GM08714 (cell line): ENCODE measurements around the gene ABI1.

ENCODE experiments used
- H3K4me3 ChIP-seq: fragments of 200-500 bp; sonication (Bioruptor generic); 2 replicates; pipeline ENCODE4 v1.5.1; 2014; ENCODE audit warnings: mild to moderate bottlenecking, low read length, inconsistent platforms
- ZNF274 ChIP-seq: IDR thresholded peaks from 2 replicates; pipeline ENCODE4 v1.6.1; 2012; ENCODE audit warnings: mild to moderate bottlenecking, low read depth, low read length

ABI1 gene

DNA sequence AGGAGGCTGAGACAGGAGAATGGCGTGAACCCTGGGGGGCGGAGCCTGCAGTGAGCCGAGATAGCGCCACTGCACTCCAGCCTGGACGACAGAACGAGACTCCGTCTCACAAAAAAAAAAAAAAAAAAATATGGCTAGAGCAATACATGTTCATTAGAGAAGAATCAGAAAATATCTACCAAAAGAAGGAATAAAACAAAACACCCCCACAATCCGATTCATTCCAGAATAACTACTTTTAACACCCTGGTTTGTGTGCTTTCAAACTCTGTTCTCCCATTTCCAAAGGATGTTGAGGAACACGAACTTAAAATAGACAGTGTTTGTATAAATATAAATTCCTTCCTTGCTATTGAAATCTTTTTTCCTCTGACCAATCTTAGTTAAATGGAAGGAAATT, 156.8 kb downstream of the ABI1 start:
- no peak for TF ChIP-seq ZNF274
- no peak overlapping the region for H3K4me3 ChIP-seq

DNA sequence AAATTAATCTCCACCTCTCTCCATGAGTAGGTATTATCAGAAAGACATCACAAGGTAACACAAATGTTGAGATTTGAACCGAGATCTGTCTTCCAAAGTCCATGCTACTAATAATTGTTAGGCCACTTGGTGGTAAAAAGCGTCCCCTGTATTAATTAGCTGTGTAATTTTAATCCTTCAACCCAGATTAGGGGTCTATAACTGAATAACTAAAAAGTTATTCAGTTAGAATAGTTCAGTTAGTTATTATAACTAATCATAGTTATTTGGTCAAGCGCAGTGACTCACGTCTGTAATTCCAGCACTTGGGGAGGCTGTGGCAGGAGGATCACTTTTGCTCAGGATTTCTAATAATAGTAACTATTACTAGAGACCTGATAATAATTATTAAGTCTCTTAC, 157.7 kb downstream of the ABI1 start:
- H3K4me3 ChIP-seq = no peak overlapping the region
- no peak for TF ChIP-seq ZNF274

DNA sequence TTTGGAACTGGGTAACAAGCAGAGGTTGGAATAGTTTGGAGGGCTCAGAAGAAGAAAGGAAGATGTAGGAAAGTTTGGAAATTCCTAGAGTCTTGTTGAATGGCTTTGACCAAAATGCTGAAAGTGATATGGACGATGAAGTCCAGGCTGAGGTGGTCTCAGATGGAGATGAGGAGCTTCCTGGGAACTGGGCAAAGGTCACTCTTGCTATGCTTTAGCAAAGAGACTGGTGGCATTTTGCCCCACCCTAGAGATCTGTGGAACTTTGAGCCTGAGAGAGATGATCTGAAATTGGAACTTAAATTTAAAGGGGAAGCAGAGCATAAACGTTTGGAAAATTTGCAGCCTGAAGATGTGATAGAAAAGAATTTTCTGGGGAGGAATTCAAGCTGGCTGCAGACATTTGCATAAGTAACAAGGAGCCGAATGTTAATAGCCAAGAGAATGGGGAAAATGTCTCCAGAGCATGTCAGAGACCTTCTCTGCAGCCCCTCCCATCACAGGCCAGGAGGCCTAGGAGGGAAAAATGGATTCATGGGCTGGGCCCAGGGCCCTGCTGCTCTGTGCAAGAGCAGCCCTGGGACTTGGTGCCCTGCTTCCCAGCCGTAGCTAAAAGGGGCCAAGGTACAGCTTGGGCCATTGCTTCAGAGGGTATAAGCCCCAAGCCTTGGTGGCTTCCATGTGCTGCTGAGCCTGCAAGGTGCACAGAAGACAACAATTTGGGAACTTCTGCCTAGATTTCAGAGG, 159.7 kb downstream of the ABI1 start:
- TF ChIP-seq ZNF274 = no peak
- no peak overlapping the region for H3K4me3 ChIP-seq

- no peak for TF ChIP-seq ZNF274
Observed at GRCh38 chr10:26699631-26700030, 161.1 kb downstream of the ABI1 start.

GRCh38 chr10:26698909-26699308, 161.8 kb downstream of the ABI1 start:
- TF ChIP-seq ZNF274 = no peak
- H3K4me3 ChIP-seq = peak overlapping the region; percentile 94; the same call in 1 of the 2 replicates

More at GRCh38 chr10:26699631-26700030, 161.1 kb downstream of the ABI1 start:
- no peak overlapping the region for H3K4me3 ChIP-seq

DNA sequence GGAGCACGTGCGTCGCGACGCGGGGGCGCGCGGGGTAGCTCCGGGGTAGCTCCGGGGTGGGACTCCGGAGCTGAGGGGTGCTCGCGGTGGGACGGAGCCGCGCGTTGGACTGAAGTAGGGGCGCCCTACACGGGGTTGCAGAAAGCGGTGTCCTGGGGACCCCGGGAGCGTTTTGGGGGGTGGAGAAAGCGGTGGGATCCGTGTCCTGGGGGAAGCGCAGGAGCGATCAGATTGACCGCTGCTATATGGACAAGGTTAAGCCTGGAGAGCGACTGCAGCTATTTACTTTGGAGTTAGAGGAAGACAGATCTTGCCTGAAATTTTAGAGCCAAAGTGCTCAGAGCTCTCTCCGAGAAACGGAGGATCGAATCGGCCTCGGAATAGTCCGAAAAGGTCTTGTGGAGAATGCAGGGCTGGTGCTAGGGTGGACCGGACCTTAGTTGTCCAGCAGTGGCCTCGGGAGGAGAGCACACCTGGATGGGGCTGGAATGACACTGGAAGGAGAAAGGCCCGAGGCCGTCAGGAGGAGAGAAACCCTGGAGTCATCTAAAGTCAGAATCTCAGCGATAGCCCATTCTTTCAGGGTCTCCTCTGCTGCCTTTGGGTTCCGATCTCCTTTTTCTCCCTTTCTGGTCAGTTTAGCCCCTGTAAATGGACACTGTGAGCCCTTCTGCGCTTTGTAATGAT, 162.7 kb downstream of the ABI1 start:
- TF ChIP-seq ZNF274 = no peak
- H3K4me3 ChIP-seq = peak overlapping the region; percentile 94

DNA sequence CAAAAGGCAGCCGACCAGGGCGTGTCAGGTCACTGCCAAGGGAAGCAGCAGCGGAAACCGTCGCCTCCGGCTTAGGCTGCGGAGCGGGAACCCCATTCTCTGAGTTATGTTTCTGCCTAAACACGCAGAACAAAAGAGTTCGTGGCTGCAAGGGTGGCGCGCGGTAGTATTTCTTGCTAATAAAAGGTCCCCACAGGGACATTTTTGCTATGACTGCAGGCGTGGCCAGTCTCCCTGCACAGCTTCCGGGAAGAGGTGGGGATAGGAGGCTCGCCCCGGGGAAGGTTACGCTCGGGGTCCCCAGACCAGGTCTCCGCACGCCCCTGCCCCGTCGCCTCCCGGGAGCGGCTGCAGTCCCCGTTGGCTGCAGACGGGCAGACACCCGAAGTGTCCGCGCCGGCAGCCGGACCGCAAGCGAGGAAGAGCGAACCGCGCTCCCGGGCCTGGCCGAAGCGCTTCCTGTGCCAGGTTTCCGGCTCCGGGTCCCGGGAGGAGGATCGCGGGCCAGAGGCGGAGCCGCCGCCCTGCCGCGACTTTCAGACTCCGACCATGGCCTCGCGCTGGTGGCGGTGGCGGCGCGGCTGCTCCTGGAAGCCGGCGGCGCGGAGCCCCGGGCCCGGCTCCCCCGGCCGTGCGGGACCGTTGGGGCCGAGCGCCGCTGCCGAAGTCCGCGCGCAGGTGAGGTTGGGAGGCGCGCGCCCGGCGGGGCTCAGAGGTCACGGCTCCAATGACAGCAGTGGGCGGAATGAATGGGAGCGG, 163.4 kb downstream of the ABI1 start, which contains the start of gene PDSS1:
Gene PDSS1 (plus strand): TSS at position 539 of the 759 bp plus-strand sequence. CDS start 11 bp downstream, at position 550.
- no peak for TF ChIP-seq ZNF274
- peak within 1 kb of the TSS; percentile 94 for H3K4me3 ChIP-seq

DNA sequence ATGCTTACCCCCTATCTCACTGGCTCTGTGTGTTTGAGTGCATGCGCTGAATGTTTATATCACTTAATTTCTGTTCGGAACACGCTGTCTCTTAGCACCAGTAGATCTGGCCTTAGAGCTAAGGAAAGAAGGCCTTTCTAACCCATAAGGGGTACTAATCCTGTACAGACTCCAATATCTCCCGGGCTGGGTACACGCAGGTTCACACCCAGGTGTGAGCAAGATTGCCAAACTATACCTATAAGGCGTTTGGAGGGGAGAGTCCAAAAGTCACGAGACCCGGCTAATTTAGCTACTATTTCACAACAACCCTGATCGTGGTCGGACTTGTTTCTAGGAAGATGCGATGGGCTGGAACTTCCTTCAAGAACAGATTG, 164.0 kb downstream of the ABI1 start:
- no peak for TF ChIP-seq ZNF274
- peak overlapping the region; percentile 94 for H3K4me3 ChIP-seq
